ENCODE measurements around the gene ZNF436.

ZNF436 gene

DNA sequence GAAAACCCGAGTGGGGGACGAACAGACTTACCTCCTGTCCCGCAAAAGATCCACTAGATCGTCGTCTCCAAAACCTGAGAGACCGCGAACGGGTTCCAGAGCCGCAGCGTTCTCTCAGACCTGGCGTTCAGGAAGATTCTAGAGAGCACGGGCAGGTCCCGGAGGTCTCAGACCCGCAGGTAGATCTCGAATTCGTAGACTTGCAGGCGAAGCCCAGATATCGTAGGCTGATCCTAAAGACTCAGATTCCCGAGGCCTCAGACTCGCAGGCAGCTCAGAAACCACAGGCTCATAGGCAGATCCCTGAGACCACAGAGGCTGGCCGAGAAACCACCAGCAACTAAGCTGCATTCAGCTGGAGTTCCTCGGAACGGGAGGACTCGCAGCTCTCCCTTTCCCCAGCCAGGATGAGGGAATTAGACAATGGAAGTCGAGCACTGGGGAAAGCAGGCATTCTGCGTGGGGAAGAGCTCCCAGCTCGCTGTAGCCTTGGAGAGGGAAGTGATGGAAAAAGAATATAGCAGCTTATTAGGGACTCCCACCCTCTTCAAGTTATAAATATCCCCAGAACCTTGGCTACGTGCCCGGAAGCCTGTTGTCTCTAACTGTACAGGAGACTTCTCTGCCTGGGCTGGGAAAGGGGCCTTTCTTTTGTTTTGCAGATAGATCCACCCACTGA lies at the start of gene ZNF436:
Gene ZNF436, minus strand, starts transcription at position 502 of the 679 bp plus-strand sequence. CDS start 1,831 bp downstream, outside the sequence.
- DNase-seq (ENCODE audit: low spot score): peak; percentile 52

DNA sequence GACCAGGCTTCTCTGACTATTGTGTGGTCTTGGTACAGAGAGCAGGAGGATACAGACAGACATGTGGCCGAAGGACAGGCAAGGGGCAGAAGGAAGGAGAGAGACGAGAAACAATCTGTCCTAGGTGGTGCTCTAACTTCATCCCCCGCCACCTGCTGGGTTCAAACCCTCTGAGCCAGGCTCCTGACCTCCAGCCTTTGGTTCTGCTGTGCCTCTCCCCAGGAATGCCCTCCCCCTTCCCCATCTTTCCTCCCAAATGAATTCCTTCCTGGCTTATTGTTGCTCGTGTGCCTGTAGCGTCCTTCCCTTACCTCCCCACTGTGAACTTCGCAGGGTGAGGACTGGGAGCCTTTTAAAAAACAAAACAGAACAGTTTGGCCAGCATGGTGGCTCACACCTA lies 49.5 kb upstream of the ZNF436 start:
- DNase-seq (ENCODE audit: low spot score): no peak

DNA sequence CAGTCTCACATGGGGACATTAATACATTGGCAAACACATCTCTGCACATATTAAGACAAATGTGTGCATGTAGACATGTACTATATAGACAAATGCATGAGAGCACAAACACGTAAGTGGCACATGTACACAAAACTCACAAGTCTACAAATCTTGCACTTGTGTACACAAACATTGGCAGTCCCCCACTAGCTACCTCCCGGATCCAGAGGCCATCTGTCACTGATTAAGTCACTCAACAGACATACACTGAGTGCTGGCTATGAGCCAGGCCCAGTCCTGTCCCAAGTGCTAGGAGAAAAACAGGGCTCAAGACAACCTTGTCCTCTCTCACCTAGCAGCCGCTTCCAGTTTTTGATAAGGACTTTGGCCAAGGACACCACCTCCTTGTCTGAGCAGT lies 47.9 kb upstream of the ZNF436 start:
- no peak for DNase-seq (ENCODE audit: low spot score)

DNA sequence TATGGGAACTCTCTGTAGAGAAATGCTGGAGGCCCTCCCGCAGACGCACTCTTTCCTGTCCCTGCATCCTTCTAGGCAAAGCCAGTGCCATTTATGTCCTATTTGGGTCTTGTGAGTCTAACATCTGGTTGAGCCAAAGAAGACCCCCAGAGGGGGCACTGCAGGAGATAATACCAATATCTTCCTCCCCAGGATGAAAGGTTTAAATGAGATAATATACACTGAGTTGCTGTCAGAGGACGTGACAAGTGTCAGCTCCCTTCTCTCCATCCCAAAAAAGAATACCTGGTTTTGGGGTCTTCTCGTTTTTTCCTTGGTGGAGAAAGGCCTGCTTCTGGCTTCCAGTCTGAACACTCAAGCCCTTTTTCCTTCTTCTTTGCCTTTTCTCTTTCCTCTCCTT lies 47.3 kb upstream of the ZNF436 start:
- no peak for DNase-seq (ENCODE audit: low spot score)

DNA sequence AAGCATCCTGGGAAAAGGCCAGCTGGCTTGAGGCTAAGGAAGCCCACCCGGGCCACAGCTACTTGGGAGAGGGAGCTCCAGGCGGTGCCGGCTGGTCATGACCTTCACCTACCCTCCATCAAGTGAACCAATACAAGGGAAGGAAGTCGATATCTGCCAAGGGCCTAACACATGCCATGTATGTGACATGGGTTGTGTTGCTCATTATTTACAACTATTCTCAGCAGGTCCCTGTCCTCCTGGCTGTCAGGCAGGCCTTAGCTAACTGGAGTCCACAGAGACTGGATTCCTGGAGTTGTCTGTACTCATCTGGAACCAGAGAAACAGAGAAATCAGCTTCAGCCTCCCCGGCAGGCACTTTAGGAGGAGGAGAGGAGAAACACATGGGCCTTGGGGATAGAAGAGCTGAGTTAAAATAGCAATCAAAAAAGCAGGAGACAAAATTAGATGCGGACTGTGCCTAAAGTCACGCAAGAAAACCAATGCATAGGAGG lies 39.2 kb upstream of the ZNF436 start:
- DNase-seq (ENCODE audit: low spot score): no peak

DNA sequence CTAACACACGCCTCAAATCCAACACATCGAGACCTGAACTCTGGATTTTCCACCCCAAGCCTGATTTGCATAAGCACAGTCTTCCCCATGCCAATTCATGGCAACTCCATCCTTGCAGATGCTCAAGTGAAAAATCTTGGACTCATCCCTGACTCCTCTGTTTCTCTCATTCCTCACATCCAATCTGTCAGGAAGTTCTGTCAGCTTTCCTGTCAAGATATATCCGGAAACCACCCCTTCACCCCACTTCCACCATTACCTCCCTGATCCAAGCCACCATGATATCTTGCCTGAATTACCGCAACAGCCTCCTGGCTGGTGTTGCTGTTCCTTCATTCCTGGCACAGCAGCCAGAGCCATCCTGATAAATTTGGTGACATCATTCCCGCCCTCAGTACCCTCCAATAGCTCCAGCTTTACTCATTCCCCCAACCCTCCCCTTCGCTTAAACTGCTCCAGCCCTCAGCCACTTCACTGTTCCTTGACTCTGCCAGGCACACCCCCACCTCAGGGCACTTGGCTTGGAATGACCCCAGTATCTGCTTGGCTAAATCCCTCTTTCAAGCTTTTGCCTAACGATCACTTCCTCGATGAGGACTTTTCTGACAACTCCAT lies 37.5 kb upstream of the ZNF436 start:
- no peak for DNase-seq (ENCODE audit: low spot score)

DNA sequence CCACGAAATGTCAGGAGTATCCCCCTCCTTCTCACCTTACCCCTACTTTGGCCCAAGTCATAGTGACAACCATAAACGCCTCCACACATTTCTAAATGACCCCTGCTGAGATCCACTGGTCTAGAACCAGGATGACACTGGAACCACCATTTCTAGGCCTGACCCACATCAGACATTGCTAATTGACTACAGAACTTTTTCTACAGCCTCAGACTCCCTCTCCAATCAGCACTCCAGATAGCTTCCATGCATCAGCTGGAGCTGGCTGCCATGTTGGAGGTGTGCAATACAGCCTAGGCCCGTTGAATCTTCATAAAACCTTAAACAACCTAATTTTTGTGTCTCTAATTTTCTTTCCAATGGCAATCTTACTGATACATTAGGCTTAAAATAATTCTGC lies 36.3 kb upstream of the ZNF436 start:
- no peak for DNase-seq (ENCODE audit: low spot score)

DNA sequence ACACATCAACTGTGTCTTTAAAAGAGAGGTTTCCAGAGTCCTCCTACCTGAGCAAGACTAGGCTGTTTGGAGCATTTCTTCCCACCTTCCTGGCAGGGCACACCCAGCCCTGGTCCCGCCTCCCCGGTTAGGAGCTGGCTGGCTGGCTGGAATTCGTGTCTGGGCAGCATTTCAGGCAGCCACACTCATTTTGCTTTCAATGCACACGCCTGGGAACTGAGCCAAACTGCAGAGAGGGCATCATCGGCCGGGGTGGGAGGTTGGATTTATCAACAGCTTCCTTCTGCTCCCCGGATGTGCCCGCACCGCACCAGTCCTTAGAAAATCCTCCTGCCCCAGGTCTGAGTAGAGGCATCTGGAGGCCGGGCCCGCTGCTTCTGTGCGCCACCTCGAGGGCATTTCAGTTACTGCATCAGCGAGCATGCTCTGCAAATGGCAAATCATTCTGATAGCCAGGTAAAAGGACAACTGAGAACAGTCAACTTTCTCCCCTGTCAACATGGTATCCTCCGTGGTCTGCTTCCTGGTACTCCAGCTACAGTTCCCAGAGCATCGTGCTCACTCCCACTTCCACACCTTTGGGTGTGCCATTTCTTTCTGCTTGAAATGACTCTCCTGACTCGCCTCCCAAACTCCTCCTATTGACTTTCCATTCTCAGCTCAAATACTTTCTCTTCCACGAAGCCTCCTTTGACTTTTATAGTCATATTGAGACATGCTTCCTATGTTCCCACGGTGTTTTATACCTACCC lies 34.3 kb upstream of the ZNF436 start:
- DNase-seq (ENCODE audit: low spot score): peak; percentile 85

DNA sequence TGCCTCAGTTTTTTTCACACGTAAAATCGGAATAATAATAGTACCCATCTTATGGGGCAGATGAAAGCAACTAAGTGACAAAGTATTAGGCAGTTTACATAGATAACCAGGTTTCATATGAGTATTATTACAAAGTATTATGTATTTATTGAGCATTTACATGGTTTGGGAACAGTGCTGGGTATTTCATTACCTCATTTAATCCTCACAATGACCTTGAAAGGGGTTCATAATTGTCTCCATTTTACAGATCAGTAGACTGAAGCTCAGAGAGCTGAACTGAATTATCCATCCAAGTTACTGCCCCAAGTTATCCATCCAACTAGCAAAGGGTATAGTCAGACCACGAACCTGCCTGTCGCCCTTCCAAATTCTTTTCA lies 33.7 kb upstream of the ZNF436 start:
- DNase-seq (ENCODE audit: low spot score): no peak

DNA sequence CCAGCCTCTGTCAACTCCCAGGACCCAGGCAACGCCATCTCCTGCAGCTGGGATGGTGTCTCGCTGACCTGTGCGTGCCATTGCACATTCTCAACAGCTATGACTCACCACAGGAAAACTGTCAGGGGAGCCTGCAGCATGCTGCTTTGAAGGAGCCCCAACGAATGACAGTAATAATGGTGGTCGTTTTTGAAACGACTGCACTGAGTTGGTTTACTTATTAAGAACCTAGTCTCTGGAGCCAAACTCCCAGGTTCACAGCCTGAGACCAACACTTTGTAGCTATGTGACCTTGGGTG lies 33.4 kb upstream of the ZNF436 start:
- no peak for DNase-seq (ENCODE audit: low spot score)

DNA sequence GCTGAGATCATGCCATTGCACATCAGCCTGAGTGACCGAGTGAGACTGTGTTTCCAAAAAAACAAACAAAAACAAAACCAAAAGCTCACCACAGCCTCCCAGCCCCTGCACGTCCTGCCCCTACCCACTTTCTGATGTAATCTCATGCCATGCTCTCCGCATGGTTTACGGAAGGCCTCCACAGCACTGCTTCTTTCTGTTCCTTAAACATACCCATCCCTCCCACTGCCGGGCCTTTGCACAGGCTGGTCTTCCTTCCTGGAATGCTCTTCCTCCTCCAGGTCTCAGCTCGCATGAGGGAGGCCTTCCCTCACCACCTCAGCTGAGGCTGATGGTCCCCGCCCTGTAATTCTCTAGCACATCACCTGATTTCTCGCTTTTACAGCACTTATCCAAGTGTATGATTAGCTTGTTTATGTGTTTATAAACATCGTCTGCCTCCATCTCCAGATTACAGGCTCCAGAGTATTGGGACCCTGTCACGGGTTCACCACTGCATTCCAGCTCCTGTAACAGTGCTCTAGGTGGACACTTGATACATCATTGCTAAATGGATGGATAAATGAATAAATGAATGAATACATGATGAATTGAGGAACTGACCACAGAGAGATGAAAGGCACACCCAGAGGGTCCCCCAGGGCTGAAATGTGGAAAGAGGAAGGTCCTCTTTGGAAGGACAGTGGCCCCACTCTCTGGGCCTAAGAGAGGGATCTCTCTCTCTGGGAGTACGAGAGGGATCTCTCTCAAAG lies 32.8 kb upstream of the ZNF436 start:
- no peak for DNase-seq (ENCODE audit: low spot score)

DNA sequence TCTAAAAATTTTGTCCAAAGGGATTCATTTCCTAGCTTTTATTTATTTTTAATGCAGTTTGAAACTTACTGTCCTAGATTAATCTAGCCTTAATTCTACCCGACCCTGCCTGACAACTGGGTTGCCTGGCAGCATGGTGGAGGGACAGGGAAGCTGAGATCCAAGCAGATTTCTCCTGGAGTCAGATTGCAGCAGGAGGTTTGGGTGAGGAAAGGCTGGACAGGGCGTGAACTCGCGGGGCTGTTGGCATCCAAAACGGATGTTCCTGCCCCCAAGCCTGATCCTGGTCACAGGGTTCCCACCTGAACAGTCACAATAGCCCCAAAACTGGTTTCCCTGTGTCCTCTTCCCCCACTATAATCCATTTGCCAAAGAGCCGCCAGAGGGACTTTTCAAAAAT lies 31.7 kb upstream of the ZNF436 start:
- no peak for DNase-seq (ENCODE audit: low spot score)

DNA sequence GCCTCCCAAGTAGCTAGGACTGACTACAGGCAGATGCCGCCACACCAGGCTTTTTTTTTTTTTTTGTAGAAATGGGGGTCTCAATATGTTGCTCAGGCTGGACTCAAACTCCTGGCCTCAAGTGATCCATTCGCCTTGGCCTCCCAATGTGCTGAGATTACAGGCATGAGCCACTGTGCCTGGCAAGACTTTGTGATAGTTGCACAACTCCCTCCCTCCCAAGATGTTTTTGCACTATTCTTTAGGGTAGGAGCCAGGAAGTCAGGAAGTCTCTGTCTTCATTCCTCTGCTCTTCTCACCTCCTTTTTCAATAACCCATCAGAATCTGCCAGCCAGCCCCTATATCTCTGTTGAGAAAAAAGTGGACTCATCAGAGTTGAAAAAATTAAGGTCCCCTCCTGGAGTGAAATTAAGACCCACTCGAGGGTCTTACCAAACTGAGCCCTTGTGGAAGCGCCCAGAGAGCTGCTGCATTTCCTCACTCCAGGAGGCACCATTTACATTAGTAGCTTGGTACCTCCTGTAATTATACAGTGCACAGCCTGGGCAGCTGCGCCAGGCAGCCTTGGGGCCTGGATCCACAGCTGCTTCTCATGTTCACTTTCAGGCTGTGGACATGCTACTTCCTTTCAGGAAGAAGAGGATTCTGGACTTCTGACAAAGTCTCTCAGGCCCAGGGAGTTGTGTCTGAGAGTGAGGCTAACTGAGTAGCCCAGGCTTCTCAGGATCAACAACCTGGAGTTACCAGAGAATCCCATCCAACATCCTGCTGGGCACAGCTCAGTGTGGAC lies 30.9 kb upstream of the ZNF436 start:
- DNase-seq (ENCODE audit: low spot score): no peak

DNA sequence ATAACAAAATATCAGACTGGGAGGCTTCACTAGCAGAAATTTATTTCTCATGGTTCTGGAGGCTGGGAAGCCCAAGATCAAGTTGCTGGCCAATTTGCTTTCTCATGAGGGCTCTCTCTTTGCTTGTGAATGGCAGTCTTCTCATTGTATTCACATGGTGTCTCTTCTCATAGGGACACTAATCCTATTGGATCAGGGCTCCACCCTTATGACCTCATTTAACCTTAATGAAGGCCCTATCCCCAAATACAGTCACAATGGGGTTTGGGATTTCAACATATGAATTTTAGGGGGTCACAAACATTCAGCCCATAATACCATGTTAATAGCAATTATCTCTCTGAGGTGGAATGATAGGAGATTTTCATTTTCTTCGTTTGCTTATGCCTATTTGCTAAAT lies 29.6 kb upstream of the ZNF436 start:
- no peak for DNase-seq (ENCODE audit: low spot score)

DNA sequence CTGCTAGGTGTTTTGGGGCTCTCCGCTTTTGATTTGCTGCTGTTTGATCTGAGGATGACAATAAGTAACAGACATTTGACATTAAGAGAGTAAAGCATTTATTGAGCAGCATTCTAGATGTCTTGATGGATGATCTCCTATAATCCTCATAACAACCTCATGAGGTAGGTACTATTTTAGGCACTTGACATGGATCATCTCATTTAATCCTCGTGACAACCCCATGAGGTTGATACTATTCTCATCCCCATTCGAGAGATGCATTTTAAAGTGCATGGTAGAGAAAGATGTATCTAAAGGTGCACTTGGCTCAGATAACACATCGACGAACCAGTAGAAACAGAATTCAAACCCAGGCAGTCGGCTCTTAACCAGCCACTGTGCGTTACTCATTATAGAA lies 28.3 kb upstream of the ZNF436 start:
- DNase-seq (ENCODE audit: low spot score): no peak

DNA sequence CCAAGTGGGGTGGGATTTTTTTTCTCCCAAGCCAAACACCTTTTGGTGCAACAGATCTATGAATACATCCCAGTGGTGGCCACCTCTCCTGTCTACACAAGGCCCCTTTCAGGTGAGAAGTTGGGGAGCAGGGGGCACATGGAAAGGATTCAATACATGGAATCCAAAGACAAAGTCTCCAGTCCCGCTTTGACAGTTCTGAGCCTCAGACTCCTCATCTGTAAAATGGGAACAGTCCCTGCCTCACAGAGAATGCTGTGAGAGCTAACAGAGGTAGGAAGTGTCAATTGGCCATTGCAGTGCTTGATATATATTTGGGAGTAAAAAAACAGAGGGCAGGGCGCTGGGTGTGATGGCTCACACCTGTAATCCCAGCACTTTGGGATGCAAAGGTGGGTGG lies 26.7 kb upstream of the ZNF436 start:
- DNase-seq (ENCODE audit: low spot score): no peak

DNA sequence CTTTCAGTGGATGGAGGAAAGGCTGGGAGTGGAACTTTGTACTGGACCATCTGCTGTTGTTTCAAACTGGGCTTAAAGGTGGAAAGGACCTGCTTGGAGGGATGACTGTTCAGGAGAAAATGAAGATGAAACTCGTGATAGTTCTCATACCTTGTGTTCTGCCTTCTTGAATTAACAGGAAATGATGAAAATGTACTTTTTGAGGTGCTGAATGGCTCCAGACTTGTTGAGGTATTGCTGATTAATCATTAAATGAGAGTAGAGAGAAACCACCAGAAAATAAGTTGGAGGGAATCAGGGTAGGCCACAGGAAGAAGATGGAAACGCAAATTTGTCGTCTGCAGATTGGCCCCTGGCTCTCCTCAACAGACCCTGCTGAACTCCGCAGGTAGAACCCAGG lies 26.2 kb upstream of the ZNF436 start:
- no peak for DNase-seq (ENCODE audit: low spot score)

DNA sequence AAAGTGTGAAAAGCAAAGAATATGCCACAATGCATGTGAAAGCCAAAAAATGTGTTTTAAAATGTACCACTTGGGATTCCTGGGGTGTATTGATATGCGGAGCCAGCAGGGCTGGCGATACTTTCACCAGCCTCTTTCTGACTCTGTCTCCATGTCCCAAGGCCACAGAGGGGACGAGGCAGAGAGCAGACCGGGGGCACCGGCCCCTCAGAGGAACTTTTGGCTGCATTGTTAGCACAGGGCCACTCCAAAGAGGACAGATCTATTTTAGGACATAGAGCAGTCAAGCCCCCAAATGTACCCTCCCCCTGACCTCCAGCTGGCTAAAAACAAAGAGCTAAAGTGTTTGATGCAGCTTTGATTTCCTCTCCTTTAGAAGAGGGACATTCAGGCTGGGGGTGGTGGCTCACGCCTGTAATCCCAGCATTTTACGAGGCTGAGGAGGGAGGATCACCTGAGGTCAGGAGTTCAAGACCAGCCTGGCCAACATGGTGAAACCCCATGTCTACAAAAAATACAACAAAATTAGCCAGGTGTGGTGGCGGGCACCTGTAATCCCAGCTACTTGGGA lies 25.6 kb upstream of the ZNF436 start:
- DNase-seq (ENCODE audit: low spot score): no peak

DNA sequence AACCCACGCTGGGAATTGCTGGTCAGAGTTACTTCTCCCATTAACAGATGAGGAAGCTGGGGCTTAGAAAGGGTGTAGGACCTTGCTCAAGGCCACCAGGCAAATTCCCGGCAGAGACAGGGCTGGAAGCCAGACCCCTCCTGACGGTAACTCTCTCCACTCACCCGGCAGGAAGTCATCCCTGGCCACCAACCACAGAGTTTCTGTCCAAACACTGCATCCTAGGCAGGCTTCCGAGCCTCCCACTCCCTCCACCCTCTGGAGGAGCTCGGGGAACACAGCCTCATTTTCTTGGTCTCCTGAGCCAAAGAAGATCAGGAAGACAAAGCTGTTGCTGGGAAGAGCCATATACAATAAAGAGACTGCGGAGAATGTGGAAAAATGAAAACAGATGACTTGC lies 25.0 kb upstream of the ZNF436 start:
- no peak for DNase-seq (ENCODE audit: low spot score)

DNA sequence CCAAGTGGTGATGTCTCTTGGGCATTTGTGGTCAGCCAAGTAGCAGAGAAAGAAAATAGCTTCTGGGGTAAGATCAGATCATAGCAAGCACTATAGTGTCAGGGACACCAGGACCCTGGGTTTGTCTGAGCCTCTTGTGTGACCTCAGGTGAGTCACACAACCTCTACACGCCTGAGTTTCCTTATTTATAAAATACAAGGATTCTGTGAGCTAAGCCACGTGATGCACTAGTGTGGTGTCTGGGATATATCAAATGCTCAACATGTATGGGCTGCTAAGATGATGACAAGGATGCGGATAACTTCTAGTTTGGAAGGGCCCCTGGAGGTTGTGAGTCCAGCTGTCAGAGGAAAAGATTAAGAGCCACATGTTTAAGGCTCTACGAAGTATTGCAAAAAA lies 24.5 kb upstream of the ZNF436 start:
- DNase-seq (ENCODE audit: low spot score): no peak

DNA sequence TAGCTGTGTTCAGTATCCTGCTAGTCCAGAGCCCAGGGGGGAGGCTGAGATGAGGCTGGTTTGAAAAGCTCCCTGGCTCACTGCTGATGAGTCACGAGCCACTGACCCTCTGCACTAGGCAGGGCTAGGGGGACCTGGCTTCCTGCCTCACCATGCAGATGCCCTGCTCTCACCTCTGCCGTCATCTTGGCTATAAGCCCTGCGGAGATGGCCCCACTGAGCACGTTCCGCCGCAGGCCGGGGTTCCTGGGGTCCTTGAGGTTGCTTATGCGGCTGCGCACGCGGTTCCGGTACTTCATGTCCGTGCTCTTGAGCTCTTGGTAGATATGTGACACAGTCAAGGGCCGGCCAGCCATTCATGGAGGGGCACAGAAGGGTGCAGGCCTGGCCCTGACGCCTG lies 24.1 kb upstream of the ZNF436 start:
- DNase-seq (ENCODE audit: low spot score): no peak

Measured in NAMALWA (cell line).